Ecto neural progenitor cell (in vitro differentiated cells): ENCODE measurements around the gene MYLK.
"Not testable (repeated sequence)": the region's sequence is repeated elsewhere in the genome, so short reads cannot be mapped to it uniquely, and the experiment has no call there.

ENCODE experiments used
- DNase-seq: peaks from one replicate; pipeline ENCODE4 v3.0.0-alpha.2; 2018; ENCODE audit warnings: low spot score

MYLK gene

GRCh38 chr3:123884203-123884831, at the start of gene MYLK:
Gene MYLK (minus strand): TSS chr3:123884332. CDS start chr3:123793841, 90,491 bp downstream.
- DNase-seq: peak; percentile 96

GRCh38 chr3:123930445-123930844, 46.3 kb upstream of the MYLK start:
- DNase-seq: no peak

GRCh38 chr3:123929325-123929724, 45.2 kb upstream of the MYLK start:
- DNase-seq: no peak

- DNase-seq: no peak
Measured at GRCh38 chr3:123926396-123926795, 42.3 kb upstream of the MYLK start.

GRCh38 chr3:123920868-123921267, 36.7 kb upstream of the MYLK start:
- no peak for DNase-seq

GRCh38 chr3:123920383-123920782, 36.3 kb upstream of the MYLK start:
- no peak for DNase-seq

- no peak for DNase-seq
Measured at GRCh38 chr3:123919353-123919752, 35.2 kb upstream of the MYLK start.

GRCh38 chr3:123914829-123915228, 30.7 kb upstream of the MYLK start:
- DNase-seq: no peak

GRCh38 chr3:123909785-123910184, 25.7 kb upstream of the MYLK start:
- no peak for DNase-seq

GRCh38 chr3:123907720-123908119, 23.6 kb upstream of the MYLK start:
- no peak for DNase-seq

- no peak for DNase-seq
Measured at GRCh38 chr3:123899300-123899865, 15.3 kb upstream of the MYLK start.

GRCh38 chr3:123893012-123893411, 8.9 kb upstream of the MYLK start:
- DNase-seq: no peak

- DNase-seq: no peak
Measured at GRCh38 chr3:123892195-123892594, 8.1 kb upstream of the MYLK start.

GRCh38 chr3:123890991-123891390, 6.9 kb upstream of the MYLK start:
- not testable (repeated sequence) for DNase-seq

- not testable (repeated sequence) for DNase-seq
Measured at GRCh38 chr3:123890162-123890561, 6.0 kb upstream of the MYLK start.

GRCh38 chr3:123884993-123885392, 861 bp upstream of the MYLK start:
- no peak for DNase-seq

GRCh38 chr3:123883701-123884202, 380 bp downstream of the MYLK start:
- peak; percentile 72 for DNase-seq

- DNase-seq: no peak
Measured at GRCh38 chr3:123883111-123883510, 1.0 kb downstream of the MYLK start.

GRCh38 chr3:123881771-123882170, 2.4 kb downstream of the MYLK start:
- no peak for DNase-seq

- peak; percentile 53 for DNase-seq
Measured at GRCh38 chr3:123880998-123881561, 3.1 kb downstream of the MYLK start.

- DNase-seq: no peak
Measured at GRCh38 chr3:123878807-123879206, 5.3 kb downstream of the MYLK start.

- DNase-seq: no peak
Measured at GRCh38 chr3:123877965-123878364, 6.2 kb downstream of the MYLK start.

GRCh38 chr3:123877466-123877865, 6.7 kb downstream of the MYLK start:
- DNase-seq: no peak

GRCh38 chr3:123876858-123877257, 7.3 kb downstream of the MYLK start:
- no peak for DNase-seq
